Measurements from ENCODE around the gene MINDY3.

MINDY3 gene

DNA sequence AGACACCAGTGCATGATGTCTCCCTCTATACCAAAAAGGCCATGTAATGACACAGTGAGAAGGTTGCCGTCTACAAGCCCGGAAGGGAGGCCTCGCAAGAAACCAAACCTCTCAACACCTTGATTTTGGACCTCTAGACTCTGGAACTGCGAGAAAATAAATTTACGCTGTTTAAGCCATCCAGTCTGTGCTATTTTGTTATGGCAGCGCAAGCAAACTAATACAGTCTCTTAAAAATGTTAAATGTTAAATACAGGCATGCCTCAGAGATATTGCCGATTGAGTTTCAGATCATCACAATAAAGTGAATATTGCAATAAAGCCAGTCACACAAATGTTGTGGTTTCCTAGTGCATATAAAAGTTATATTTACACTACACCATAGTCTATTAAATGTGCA is 5.0 kb upstream of the MINDY3 start:
- TF ChIP-seq, protein P1, sequence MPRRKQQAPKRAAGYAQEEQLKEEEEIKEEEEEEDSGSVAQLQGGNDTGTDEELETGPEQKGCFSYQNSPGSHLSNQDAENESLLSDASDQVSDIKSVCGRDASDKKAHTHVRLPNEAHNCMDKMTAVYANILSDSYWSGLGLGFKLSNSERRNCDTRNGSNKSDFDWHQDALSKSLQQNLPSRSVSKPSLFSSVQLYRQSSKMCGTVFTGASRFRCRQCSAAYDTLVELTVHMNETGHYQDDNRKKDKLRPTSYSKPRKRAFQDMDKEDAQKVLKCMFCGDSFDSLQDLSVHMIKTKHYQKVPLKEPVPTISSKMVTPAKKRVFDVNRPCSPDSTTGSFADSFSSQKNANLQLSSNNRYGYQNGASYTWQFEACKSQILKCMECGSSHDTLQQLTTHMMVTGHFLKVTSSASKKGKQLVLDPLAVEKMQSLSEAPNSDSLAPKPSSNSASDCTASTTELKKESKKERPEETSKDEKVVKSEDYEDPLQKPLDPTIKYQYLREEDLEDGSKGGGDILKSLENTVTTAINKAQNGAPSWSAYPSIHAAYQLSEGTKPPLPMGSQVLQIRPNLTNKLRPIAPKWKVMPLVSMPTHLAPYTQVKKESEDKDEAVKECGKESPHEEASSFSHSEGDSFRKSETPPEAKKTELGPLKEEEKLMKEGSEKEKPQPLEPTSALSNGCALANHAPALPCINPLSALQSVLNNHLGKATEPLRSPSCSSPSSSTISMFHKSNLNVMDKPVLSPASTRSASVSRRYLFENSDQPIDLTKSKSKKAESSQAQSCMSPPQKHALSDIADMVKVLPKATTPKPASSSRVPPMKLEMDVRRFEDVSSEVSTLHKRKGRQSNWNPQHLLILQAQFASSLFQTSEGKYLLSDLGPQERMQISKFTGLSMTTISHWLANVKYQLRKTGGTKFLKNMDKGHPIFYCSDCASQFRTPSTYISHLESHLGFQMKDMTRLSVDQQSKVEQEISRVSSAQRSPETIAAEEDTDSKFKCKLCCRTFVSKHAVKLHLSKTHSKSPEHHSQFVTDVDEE (CRISPR knock-in tag; IDR thresholded peaks at IDR 0.05): no peak
- TF ChIP-seq ARNTL (CRISPR knock-in tag; IDR thresholded peaks at IDR 0.05; ENCODE audit: borderline replicate concordance, low read depth) (no peak), RARB (CRISPR knock-in tag; IDR thresholded peaks at IDR 0.05) (no peak), OSR1 (CRISPR knock-in tag; IDR thresholded peaks at IDR 0.05) (no peak), SNAI2 (CRISPR knock-in tag; IDR thresholded peaks at IDR 0.05) (no peak), BACH2 (CRISPR knock-in tag; IDR thresholded peaks at IDR 0.05; ENCODE audit: borderline replicate concordance) (no peak), ESRRG (CRISPR knock-in tag; IDR thresholded peaks at IDR 0.05) (no peak), ZNF70 (CRISPR knock-in tag; IDR thresholded peaks at IDR 0.05) (no peak), ZC3H10 (CRISPR knock-in tag; IDR thresholded peaks at IDR 0.05) (no peak), ISL1 (CRISPR knock-in tag; IDR thresholded peaks at IDR 0.05) (no peak), TOX (CRISPR knock-in tag; IDR thresholded peaks at IDR 0.05; ENCODE audit: borderline replicate concordance) (no peak), ZNF565 (CRISPR knock-in tag; conservative IDR thresholded peaks at IDR 0.05; ENCODE audit: low read depth) (no peak), PPARA (CRISPR knock-in tag; IDR thresholded peaks at IDR 0.05; ENCODE audit: borderline replicate concordance) (no peak)
- TF ChIP-seq, protein P2, sequence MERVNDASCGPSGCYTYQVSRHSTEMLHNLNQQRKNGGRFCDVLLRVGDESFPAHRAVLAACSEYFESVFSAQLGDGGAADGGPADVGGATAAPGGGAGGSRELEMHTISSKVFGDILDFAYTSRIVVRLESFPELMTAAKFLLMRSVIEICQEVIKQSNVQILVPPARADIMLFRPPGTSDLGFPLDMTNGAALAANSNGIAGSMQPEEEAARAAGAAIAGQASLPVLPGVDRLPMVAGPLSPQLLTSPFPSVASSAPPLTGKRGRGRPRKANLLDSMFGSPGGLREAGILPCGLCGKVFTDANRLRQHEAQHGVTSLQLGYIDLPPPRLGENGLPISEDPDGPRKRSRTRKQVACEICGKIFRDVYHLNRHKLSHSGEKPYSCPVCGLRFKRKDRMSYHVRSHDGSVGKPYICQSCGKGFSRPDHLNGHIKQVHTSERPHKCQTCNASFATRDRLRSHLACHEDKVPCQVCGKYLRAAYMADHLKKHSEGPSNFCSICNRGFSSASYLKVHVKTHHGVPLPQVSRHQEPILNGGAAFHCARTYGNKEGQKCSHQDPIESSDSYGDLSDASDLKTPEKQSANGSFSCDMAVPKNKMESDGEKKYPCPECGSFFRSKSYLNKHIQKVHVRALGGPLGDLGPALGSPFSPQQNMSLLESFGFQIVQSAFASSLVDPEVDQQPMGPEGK (CRISPR knock-in tag; IDR thresholded peaks at IDR 0.05; ENCODE audit: borderline replicate concordance): no peak
- TF ChIP-seq, protein P3, sequence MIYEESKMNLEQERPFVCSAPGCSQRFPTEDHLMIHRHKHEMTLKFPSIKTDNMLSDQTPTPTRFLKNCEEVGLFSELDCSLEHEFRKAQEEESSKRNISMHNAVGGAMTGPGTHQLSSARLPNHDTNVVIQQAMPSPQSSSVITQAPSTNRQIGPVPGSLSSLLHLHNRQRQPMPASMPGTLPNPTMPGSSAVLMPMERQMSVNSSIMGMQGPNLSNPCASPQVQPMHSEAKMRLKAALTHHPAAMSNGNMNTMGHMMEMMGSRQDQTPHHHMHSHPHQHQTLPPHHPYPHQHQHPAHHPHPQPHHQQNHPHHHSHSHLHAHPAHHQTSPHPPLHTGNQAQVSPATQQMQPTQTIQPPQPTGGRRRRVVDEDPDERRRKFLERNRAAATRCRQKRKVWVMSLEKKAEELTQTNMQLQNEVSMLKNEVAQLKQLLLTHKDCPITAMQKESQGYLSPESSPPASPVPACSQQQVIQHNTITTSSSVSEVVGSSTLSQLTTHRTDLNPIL (CRISPR knock-in tag; IDR thresholded peaks at IDR 0.05; ENCODE audit: low read depth): no peak
- ATAC-seq: no peak

DNA sequence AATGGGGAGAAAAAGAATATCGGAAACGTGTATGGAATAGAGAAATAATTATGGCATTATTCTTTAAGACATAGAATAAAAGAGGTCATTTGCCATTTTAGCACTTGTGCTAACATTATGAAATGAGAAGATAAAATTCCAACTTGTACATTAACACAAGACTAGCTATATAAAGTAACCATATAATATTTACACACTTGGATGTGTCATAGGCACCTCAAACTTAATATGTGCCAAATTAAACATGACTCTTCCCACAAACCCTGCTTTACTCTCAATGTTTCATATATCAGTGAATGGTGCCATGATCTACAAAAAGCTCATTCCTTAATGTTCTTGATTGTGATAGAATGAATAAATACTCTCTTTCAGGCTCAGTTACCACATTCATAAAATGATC is 4.1 kb upstream of the MINDY3 start:
- TF ChIP-seq ZC3H10 (CRISPR knock-in tag; IDR thresholded peaks at IDR 0.05) (no peak), RARB (CRISPR knock-in tag; IDR thresholded peaks at IDR 0.05) (no peak), TCF4 (CRISPR knock-in tag; IDR thresholded peaks at IDR 0.05; ENCODE audit: borderline replicate concordance) (no peak), ZNF565 (CRISPR knock-in tag; conservative IDR thresholded peaks at IDR 0.05; ENCODE audit: low read depth) (no peak), ZFP30 (CRISPR knock-in tag; IDR thresholded peaks at IDR 0.05) (no peak), SNAI2 (CRISPR knock-in tag; IDR thresholded peaks at IDR 0.05) (no peak), ESRRG (CRISPR knock-in tag; IDR thresholded peaks at IDR 0.05) (no peak), ZNF70 (CRISPR knock-in tag; IDR thresholded peaks at IDR 0.05) (no peak), TOX (CRISPR knock-in tag; IDR thresholded peaks at IDR 0.05; ENCODE audit: borderline replicate concordance) (no peak), OSR1 (CRISPR knock-in tag; IDR thresholded peaks at IDR 0.05) (no peak), PPARA (CRISPR knock-in tag; IDR thresholded peaks at IDR 0.05; ENCODE audit: borderline replicate concordance) (no peak), ZFP3 (CRISPR knock-in tag; IDR thresholded peaks at IDR 0.05) (no peak), ISL1 (CRISPR knock-in tag; IDR thresholded peaks at IDR 0.05) (no peak), CSDC2 (CRISPR knock-in tag; IDR thresholded peaks at IDR 0.05) (no peak), BACH2 (CRISPR knock-in tag; IDR thresholded peaks at IDR 0.05; ENCODE audit: borderline replicate concordance) (no peak)
- TF ChIP-seq, protein P4, sequence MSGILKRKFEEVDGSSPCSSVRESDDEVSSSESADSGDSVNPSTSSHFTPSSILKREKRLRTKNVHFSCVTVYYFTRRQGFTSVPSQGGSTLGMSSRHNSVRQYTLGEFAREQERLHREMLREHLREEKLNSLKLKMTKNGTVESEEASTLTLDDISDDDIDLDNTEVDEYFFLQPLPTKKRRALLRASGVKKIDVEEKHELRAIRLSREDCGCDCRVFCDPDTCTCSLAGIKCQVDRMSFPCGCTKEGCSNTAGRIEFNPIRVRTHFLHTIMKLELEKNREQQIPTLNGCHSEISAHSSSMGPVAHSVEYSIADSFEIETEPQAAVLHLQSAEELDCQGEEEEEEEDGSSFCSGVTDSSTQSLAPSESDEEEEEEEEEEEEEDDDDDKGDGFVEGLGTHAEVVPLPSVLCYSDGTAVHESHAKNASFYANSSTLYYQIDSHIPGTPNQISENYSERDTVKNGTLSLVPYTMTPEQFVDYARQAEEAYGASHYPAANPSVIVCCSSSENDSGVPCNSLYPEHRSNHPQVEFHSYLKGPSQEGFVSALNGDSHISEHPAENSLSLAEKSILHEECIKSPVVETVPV (CRISPR knock-in tag; IDR thresholded peaks at IDR 0.05): no peak
- TF ChIP-seq, protein P2 (CRISPR knock-in tag; IDR thresholded peaks at IDR 0.05; ENCODE audit: borderline replicate concordance): no peak
- TF ChIP-seq, protein P1 (CRISPR knock-in tag; IDR thresholded peaks at IDR 0.05): no peak
- TF ChIP-seq, protein P5, sequence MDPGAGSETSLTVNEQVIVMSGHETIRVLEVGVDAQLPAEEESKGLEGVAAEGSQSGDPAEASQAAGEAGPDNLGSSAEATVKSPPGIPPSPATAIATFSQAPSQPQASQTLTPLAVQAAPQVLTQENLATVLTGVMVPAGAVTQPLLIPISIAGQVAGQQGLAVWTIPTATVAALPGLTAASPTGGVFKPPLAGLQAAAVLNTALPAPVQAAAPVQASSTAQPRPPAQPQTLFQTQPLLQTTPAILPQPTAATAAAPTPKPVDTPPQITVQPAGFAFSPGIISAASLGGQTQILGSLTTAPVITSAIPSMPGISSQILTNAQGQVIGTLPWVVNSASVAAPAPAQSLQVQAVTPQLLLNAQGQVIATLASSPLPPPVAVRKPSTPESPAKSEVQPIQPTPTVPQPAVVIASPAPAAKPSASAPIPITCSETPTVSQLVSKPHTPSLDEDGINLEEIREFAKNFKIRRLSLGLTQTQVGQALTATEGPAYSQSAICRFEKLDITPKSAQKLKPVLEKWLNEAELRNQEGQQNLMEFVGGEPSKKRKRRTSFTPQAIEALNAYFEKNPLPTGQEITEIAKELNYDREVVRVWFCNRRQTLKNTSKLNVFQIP (CRISPR knock-in tag; IDR thresholded peaks at IDR 0.05; ENCODE audit: borderline replicate concordance, low read depth): no peak
- ATAC-seq: no peak

Measured in SK-N-SH treated with all-trans-retinoic acid at 6 μM for 48 hours (cell line).